Endodermal cell (in vitro differentiated cells): Measurements from ENCODE around the gene VKORC1L1. TPM values are rescaled to one million over a fixed set of nuclear protein-coding genes. Genes with fewer than 3 reads are reported as not detected.
"Not testable (repeated sequence)": the region's sequence is repeated elsewhere in the genome, so short reads cannot be mapped to it uniquely, and the experiment has no call there.

Experiments used
- DNase-seq: peaks from one replicate; pipeline ENCODE4 v3.0.0-alpha.2; 2017
- H3K27ac ChIP-seq: 2 replicates; pipeline ENCODE4 v1.5.1; 2013; ENCODE audit warnings: mild to moderate bottlenecking, low read depth, low read length, moderate library complexity
- H3K27me3 ChIP-seq: 2 replicates; pipeline ENCODE4 v1.6.1; 2013; ENCODE audit warnings: mild to moderate bottlenecking, low read length, moderate library complexity; ENCODE audit not compliant: insufficient read depth, control insufficient read depth, poor library complexity, severe bottlenecking
- H3K36me3 ChIP-seq: 2 replicates; pipeline ENCODE4 v1.7.0; 2013; ENCODE audit warnings: mild to moderate bottlenecking, low read length, moderate library complexity; ENCODE audit not compliant: control insufficient read depth, insufficient read depth
- H3K4me1 ChIP-seq: one replicate; pipeline ENCODE4 v1.7.0; 2013; ENCODE audit warnings: low read length; ENCODE audit not compliant: control insufficient read depth, insufficient read depth
- H3K4me3 ChIP-seq: 2 replicates; pipeline ENCODE4 v1.5.1; 2013; ENCODE audit warnings: mild to moderate bottlenecking, low read length, moderate library complexity
- H3K9ac ChIP-seq: 2 replicates; pipeline ENCODE4 v1.6.1; 2013; ENCODE audit warnings: mild to moderate bottlenecking, low read length, moderate library complexity; ENCODE audit not compliant: poor library complexity, severe bottlenecking; ENCODE audit errors: extremely low read depth
- H3K9me3 ChIP-seq: 2 replicates; pipeline ENCODE4 v1.6.1; 2013; ENCODE audit warnings: mild to moderate bottlenecking, low read length, moderate library complexity; ENCODE audit not compliant: control insufficient read depth
- H3K27ac Mint-ChIP-seq: 2 replicates; pipeline ENCODE4 v1.8.0; 2020; ENCODE audit warnings: mixed read lengths
- H3K27me3 Mint-ChIP-seq: 2 replicates; pipeline ENCODE4 v1.8.0; 2021; ENCODE audit warnings: mild to moderate bottlenecking, mixed read lengths; ENCODE audit not compliant: insufficient read depth
- H3K36me3 Mint-ChIP-seq: 2 replicates; pipeline ENCODE4 v1.8.0; 2020; ENCODE audit warnings: low read depth, mixed read lengths
- H3K4me1 Mint-ChIP-seq: 2 replicates; pipeline ENCODE4 v1.8.0; 2020; ENCODE audit warnings: mixed read lengths
- H3K4me3 Mint-ChIP-seq: 2 replicates; pipeline ENCODE4 v1.8.0; 2020; ENCODE audit warnings: mild to moderate bottlenecking, moderate library complexity, mixed read lengths
- H3K9me3 Mint-ChIP-seq: 2 replicates; pipeline ENCODE4 v1.8.0; 2020; ENCODE audit warnings: mild to moderate bottlenecking, mixed read lengths
- WGBS, 2 experiments: methylation state at CpG; one replicate each; pipeline versions ENCODE4 v1.1.5 to v1.1.7; 2013; ENCODE audit warnings: missing lambda C conversion rate in 2 of 2, mixed read lengths in 1 of 2; ENCODE audit not compliant: insufficient coverage in 1 of 2, insufficient read length in 1 of 2; 5-methylcytosine and 5-hydroxymethylcytosine counted together
- total RNA-seq, 2 donors: library from RNA; stranded (reverse); fragmentation: NEBNext Ultra II Directional in 1 of 2; extraction: Animal tissue kit (Norgen Biotek cat#: 25700) in 1 of 2; gene quantifications; 2 replicates in 1 of 2; 3 replicates in 1 of 2; pipeline ENCODE4 v1.2.1, GENCODE V29; 2021
- TF ChIP-seq, protein P1 (sequence below): fragments of 200-600 bp; sonication (generic); conservative IDR thresholded peaks from 2 replicates; pipeline ENCODE4 v1.5.0; 2021; ENCODE audit warnings: antibody characterized with exemption, mild to moderate bottlenecking

Gene VKORC1L1
- total RNA-seq, 2 donors from 2014 or later = 20.7 to 24.7 TPM

DNA sequence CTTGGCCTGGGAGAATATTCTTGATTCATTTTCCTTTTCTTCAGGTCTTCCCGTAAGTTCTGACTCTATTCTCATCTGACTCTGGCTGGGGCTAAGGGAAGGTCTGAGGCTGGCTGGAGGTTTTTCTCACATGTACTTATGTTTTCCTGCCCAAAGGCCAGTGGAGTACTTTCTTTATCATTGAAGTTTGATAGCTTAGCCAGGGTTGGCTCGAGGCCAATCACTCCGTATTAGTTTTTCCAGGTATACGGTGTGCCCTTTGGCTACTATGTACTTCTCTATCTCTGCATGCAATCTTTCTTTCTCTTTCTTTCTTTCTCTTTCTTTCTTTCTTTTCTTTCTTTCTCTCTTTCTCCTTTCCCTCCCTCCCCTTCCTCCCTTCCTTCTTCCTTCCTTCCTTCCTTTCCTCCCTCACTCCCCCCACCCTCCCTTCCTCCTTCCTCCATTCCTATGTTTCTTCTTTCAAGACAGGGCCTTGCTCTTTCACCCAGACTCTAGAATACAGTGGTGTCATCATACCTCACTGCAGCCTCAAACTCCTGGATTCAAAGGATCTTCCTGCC lies 26.8 kb upstream of the VKORC1L1 start:
- DNase-seq = no peak
- H3K36me3 ChIP-seq = no peaks in the 10 kb centered on the region
- no peaks in the 10 kb centered on the region for H3K9me3 ChIP-seq
- H3K4me1 ChIP-seq = no peaks in the 10 kb centered on the region
- H3K27me3 ChIP-seq = no peaks in the 10 kb centered on the region
- H3K4me3 ChIP-seq = no peak overlapping the region
- Mint-ChIP-seq H3K9me3 (no peaks in the 10 kb centered on the region), H3K36me3 (no peaks in the 10 kb centered on the region), H3K27ac (no peak overlapping the region), H3K4me3 (no peak overlapping the region), H3K4me1 (no peaks in the 10 kb centered on the region), H3K27me3 (no peaks in the 10 kb centered on the region)
- no peak overlapping the region for H3K9ac ChIP-seq
- TF ChIP-seq, protein P1, sequence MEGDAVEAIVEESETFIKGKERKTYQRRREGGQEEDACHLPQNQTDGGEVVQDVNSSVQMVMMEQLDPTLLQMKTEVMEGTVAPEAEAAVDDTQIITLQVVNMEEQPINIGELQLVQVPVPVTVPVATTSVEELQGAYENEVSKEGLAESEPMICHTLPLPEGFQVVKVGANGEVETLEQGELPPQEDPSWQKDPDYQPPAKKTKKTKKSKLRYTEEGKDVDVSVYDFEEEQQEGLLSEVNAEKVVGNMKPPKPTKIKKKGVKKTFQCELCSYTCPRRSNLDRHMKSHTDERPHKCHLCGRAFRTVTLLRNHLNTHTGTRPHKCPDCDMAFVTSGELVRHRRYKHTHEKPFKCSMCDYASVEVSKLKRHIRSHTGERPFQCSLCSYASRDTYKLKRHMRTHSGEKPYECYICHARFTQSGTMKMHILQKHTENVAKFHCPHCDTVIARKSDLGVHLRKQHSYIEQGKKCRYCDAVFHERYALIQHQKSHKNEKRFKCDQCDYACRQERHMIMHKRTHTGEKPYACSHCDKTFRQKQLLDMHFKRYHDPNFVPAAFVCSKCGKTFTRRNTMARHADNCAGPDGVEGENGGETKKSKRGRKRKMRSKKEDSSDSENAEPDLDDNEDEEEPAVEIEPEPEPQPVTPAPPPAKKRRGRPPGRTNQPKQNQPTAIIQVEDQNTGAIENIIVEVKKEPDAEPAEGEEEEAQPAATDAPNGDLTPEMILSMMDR = no peak
- no peak overlapping the region for H3K27ac ChIP-seq
- 86 to 93% methylated on average over 3 to 4 of the region's 4 CpGs for WGBS, 2 experiments

DNA sequence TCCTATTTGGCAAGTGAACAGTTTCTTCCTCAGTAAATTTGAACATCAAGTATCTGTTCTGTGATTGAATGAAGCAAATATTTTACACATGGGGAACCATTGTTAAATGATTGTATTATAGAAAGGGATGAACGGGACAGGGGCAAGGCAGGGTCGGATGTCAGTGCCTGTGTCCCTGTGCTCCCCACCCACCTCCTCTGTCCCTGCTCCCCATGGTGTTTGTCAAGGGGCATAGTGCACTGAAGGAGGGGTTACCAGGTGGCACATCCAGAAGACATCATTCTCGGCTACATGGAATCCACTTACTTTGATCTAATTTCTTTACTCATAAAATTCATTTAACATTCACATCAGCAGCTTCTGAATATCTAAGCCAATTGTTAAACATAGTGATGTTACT lies 19.4 kb upstream of the VKORC1L1 start:
- H3K36me3 Mint-ChIP-seq, H3K4me1 Mint-ChIP-seq, H3K9me3 ChIP-seq, DNase-seq, H3K4me1 ChIP-seq, H3K27me3 ChIP-seq, H3K27ac ChIP-seq, H3K27ac Mint-ChIP-seq, H3K36me3 ChIP-seq, H3K27me3 Mint-ChIP-seq, H3K9ac ChIP-seq, H3K9me3 Mint-ChIP-seq, H3K4me3 Mint-ChIP-seq, H3K4me3 ChIP-seq: not testable (repeated sequence)
- WGBS, 2 experiments = 100% methylated on average over 3 of the region's 3 CpGs; no CpG with 5 or more reads in 1 of the 2 experiments

DNA sequence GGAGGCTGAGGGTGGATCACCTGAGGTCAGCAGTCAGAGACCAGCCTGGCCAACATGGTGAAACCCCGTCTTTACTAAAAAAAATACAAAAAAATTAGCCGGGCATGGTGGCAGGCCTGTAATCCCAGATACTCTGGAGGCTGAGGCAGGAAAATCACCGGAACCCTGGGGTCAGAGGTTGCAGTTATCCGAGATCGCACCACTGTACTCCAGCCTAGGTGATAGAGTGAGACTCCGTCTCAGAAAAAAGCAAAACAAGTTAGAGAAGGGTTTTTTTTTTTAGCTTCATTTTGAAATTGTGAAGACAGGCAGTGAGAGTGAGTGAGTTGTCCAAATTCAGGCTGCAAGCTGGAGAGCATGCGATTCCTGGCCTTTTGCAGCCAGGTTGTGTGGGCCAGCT lies 19.0 kb upstream of the VKORC1L1 start:
- H3K27me3 Mint-ChIP-seq, H3K9me3 ChIP-seq, H3K27ac Mint-ChIP-seq, H3K27me3 ChIP-seq, H3K4me3 Mint-ChIP-seq, H3K36me3 ChIP-seq, H3K9me3 Mint-ChIP-seq, H3K9ac ChIP-seq, H3K27ac ChIP-seq, H3K4me3 ChIP-seq, H3K4me1 Mint-ChIP-seq, H3K36me3 Mint-ChIP-seq, H3K4me1 ChIP-seq, DNase-seq: not testable (repeated sequence)
- 89 to 93% methylated on average over 5 to 7 of the region's 7 CpGs for WGBS, 2 experiments

DNA sequence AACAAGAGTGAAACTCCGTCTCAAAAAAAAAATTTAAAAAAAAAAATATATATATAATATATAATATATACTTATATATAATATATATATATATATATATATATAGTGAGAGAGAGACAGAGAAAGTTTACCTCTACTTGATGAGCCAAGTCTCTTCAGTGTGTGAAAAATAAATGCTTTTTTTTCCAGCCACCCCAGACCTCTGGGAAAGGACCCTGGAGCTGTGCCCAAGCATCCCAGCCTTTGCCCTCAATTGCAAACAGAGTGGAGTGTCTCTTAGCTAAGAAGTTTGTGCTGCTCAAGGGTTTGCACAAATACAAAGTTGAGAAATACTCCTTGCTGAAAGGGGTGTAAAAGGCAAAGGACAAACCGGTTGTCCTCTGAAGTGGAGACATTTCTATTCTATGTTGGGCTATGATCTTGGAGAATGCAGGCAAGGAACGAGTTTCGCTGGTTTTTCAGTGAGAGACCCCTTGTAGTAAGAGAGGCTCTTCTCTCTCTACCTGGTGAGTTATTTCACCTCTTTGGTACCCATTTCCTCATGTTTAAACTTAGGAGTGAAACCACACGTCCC lies 15.5 kb upstream of the VKORC1L1 start:
- not testable (repeated sequence) for H3K27ac Mint-ChIP-seq, H3K9me3 Mint-ChIP-seq, H3K9me3 ChIP-seq, H3K4me3 ChIP-seq, H3K36me3 ChIP-seq, H3K4me3 Mint-ChIP-seq, DNase-seq, H3K4me1 Mint-ChIP-seq, H3K27me3 Mint-ChIP-seq, H3K27me3 ChIP-seq, H3K4me1 ChIP-seq, H3K9ac ChIP-seq, H3K36me3 Mint-ChIP-seq, H3K27ac ChIP-seq
- WGBS, 2 experiments = no CpG with 5 or more reads among the region's 5 CpGs

DNA sequence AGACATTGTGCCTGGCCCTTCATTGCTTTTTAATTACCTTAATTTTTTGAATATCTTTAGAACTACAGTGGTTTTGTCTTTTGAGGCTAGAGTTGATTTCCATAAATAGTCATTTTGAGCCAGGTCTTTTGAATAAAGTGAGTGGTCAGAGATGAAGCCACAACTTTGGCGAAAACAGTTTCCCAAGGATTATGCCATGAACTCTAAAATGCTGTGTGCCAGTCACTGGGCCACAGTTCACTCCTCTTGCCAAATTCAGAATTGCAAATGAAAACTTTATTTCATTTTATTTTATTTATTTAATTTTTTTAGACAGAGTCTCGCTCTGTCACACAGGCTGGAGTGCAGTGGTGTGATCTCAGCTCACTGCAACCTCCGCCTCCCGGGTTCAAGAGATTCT lies 14.2 kb upstream of the VKORC1L1 start:
- not testable (repeated sequence) for H3K27ac ChIP-seq, DNase-seq, H3K9me3 ChIP-seq, H3K4me1 ChIP-seq, H3K4me3 ChIP-seq, H3K9me3 Mint-ChIP-seq, H3K4me1 Mint-ChIP-seq, H3K4me3 Mint-ChIP-seq, H3K27me3 ChIP-seq, H3K27ac Mint-ChIP-seq, H3K36me3 Mint-ChIP-seq, H3K9ac ChIP-seq, H3K36me3 ChIP-seq, H3K27me3 Mint-ChIP-seq
- 89 to 100% methylated on average over 1 to 4 of the region's 4 CpGs for WGBS, 2 experiments

DNA sequence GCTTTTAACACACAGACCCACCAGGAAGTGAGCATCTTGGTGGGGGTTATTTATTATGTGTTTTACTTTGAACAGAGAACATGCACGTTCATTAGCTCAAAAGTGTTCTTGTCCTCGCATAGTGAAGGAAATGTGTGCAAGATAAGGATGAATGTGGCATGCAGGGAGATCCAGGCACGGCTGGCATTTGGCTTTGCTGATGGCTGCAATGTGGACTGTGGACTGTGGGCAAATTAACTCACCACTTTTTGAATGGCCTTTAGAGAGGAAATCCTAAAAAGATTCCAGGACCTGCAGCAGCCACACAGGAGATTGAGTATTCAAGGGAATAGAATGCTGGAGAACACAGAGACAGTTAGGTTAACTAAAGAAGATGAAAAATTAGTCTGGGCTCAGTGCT lies 6.6 kb upstream of the VKORC1L1 start:
- H3K4me1 ChIP-seq, H3K9ac ChIP-seq, H3K9me3 Mint-ChIP-seq, H3K27ac Mint-ChIP-seq, H3K4me3 Mint-ChIP-seq, H3K27me3 Mint-ChIP-seq, H3K4me3 ChIP-seq, DNase-seq, H3K27me3 ChIP-seq, H3K36me3 ChIP-seq, H3K4me1 Mint-ChIP-seq, H3K9me3 ChIP-seq, H3K36me3 Mint-ChIP-seq, H3K27ac ChIP-seq: not testable (repeated sequence)
- WGBS, 2 experiments = 81% methylated on average over 3 of the region's 3 CpGs; no CpG with 5 or more reads in 1 of the 2 experiments
